ENCODE data around the gene PRKCE. TPM values are rescaled to one million over a fixed set of nuclear protein-coding genes. Genes with fewer than 3 reads are reported as not detected.
A peak's percentile ranks its signal among the peaks of the same experiment; 100 is the strongest.

Gene PRKCE
- polyA plus RNA-seq, 4 donors, result 7.9 to 9.2 (median 8.5) TPM

- DNase-seq (ENCODE audit: low read depth in 4 of 4, low spot score in 2 of 4), result no peak
Measured at GRCh38 chr2:45799679-45800381, 148.4 kb downstream of the PRKCE start.

GRCh38 chr2:45802499-45803138, 151.1 kb downstream of the PRKCE start:
- no peak for DNase-seq (ENCODE audit: low read depth in 4 of 4, low spot score in 2 of 4)

- no peak for DNase-seq (ENCODE audit: low read depth in 4 of 4, low spot score in 2 of 4)
Measured at GRCh38 chr2:45804987-45805755, 153.7 kb downstream of the PRKCE start.

GRCh38 chr2:45806563-45807358, 155.3 kb downstream of the PRKCE start:
- DNase-seq (ENCODE audit: low read depth in 4 of 4, low spot score in 2 of 4), result no peak

- DNase-seq (ENCODE audit: low read depth in 4 of 4, low spot score in 2 of 4), result no peak
Measured at GRCh38 chr2:45808294-45808800, 156.9 kb downstream of the PRKCE start.

GRCh38 chr2:45809205-45809604, 157.7 kb downstream of the PRKCE start:
- peak in 1 of 4 donors; percentile 35 for DNase-seq (ENCODE audit: low read depth in 4 of 4, low spot score in 2 of 4)

GRCh38 chr2:45812011-45812500, 160.6 kb downstream of the PRKCE start:
- no peak for DNase-seq (ENCODE audit: low read depth in 4 of 4, low spot score in 2 of 4)

- no peak for DNase-seq (ENCODE audit: low read depth in 4 of 4, low spot score in 2 of 4)
Measured at GRCh38 chr2:45813003-45813941, 161.8 kb downstream of the PRKCE start.

- DNase-seq (ENCODE audit: low read depth in 4 of 4, low spot score in 2 of 4), result no peak
Measured at GRCh38 chr2:45814488-45814887, 163.0 kb downstream of the PRKCE start.

GRCh38 chr2:45814951-45815621, 163.6 kb downstream of the PRKCE start:
- DNase-seq (ENCODE audit: low read depth in 4 of 4, low spot score in 2 of 4), result no peak

GRCh38 chr2:45816272-45816671, 164.8 kb downstream of the PRKCE start:
- no peak for DNase-seq (ENCODE audit: low read depth in 4 of 4, low spot score in 2 of 4)

- no peak for DNase-seq (ENCODE audit: low read depth in 4 of 4, low spot score in 2 of 4)
Measured at GRCh38 chr2:45818591-45818990, 167.1 kb downstream of the PRKCE start.

- DNase-seq (ENCODE audit: low read depth in 4 of 4, low spot score in 2 of 4), result no peak
Measured at GRCh38 chr2:45820048-45820447, 168.6 kb downstream of the PRKCE start.

- no peak for DNase-seq (ENCODE audit: low read depth in 4 of 4, low spot score in 2 of 4)
Measured at GRCh38 chr2:45821558-45822271, 170.2 kb downstream of the PRKCE start.

GRCh38 chr2:45822272-45822630, 170.8 kb downstream of the PRKCE start:
- no peak for DNase-seq (ENCODE audit: low read depth in 4 of 4, low spot score in 2 of 4)

GRCh38 chr2:45823723-45824206, 172.3 kb downstream of the PRKCE start:
- no peak for DNase-seq (ENCODE audit: low read depth in 4 of 4, low spot score in 2 of 4)

GRCh38 chr2:45825001-45825651, 173.7 kb downstream of the PRKCE start:
- DNase-seq (ENCODE audit: low read depth in 4 of 4, low spot score in 2 of 4), result no peak

GRCh38 chr2:45826460-45826859, 175.0 kb downstream of the PRKCE start:
- no peak for DNase-seq (ENCODE audit: low read depth in 4 of 4, low spot score in 2 of 4)

Data from left renal cortex interstitium (tissue), 4 donors.